Mucosa of descending colon (tissue), 3 donors: ENCODE results near the gene AOAH. TPM values are rescaled to one million over a fixed set of nuclear protein-coding genes. Genes with fewer than 3 reads are reported as not detected.

ENCODE experiments used
- ATAC-seq: fragments of 200-7000 bp; cut with Tn5 transposase; one replicate; pipeline ENCODE4 v1.9.1; 2020; ENCODE audit warnings: mild to moderate bottlenecking, moderate library complexity
- DNase-seq, 3 donors: peaks; one replicate each; pipeline ENCODE4 v3.0.0-alpha.2; 2020
- H3K36me3 ChIP-seq: fragments of 200-600 bp; one replicate; pipeline ENCODE4 v1.8.0; 2021; ENCODE audit warnings: low read depth, mild to moderate bottlenecking
- H3K4me1 ChIP-seq: fragments of 200-600 bp; one replicate; pipeline ENCODE4 v1.8.0; 2021; ENCODE audit warnings: low read depth, mild to moderate bottlenecking
- H3K4me3 ChIP-seq: fragments of 200-600 bp; one replicate; pipeline ENCODE4 v1.8.0; 2021; ENCODE audit warnings: mild to moderate bottlenecking
- H3K9me3 ChIP-seq: fragments of 200-600 bp; one replicate; pipeline ENCODE4 v1.8.0; 2021; ENCODE audit warnings: mild to moderate bottlenecking
- CTCF ChIP-seq: fragments of 200-600 bp; IDR thresholded peaks from one replicate; pipeline ENCODE4 v1.8.0; 2022; ENCODE audit warnings: antibody characterized with exemption, mild to moderate bottlenecking
- intact Hi-C, 2 donors: fragments of 100-400 bp; cut with DNase I in 1 of 2; cut with micrococcal nuclease in 1 of 2; formaldehyde crosslinking; loops; one replicate each; pipeline versions ENCODE4 v1.11.0 to v1.11.1; 2022; cut with DNase I, micrococcal nuclease
- total RNA-seq, 3 donors: library from RNA; stranded (reverse); fragmentation: NEBNext Ultra II Directional in 2 of 3; extraction: Animal tissue kit (Norgen Biotek cat#: 25700) in 2 of 3; gene quantifications; one replicate each; pipeline versions ENCODE4 v1.2.1 to v1.2.4, GENCODE V29; 2021 to 2023
- donor health status: DM: no; HTN: no; CAD: no; lungs with moderate emphysema.
- donor health status: DM: no; HTN: no; CAD: no.
- donor health status: DM: no; HTN: yes; CAD: no.

AOAH gene
- total RNA-seq, 3 donors from 2014 or later = 15.7 to 36.1 (median 28.8) TPM

GRCh38 chr7:36599645-36600313 is 124.5 kb downstream of the AOAH start:
- TF ChIP-seq CTCF = no peak
- Histone ChIP-seq H3K4me3 (no peak overlapping the region), H3K36me3 (no peaks in the 10 kb centered on the region), H3K4me1 (no peaks in the 10 kb centered on the region), H3K9me3 (no peaks in the 10 kb centered on the region)
- no peak for DNase-seq
- intact Hi-C loops = no loop called here
- ATAC-seq = no peak

- no peak for ATAC-seq
- intact Hi-C loops = no loop called here
- TF ChIP-seq CTCF = no peak
- Histone ChIP-seq H3K36me3 (no peaks in the 10 kb centered on the region), H3K4me1 (no peaks in the 10 kb centered on the region), H3K9me3 (no peaks in the 10 kb centered on the region), H3K4me3 (no peak overlapping the region)
- DNase-seq = no peak
These were observed 126.1 kb downstream of the AOAH start for GRCh38 chr7:36598054-36598674.

GRCh38 chr7:36597090-36597773 is 127.1 kb downstream of the AOAH start:
- DNase-seq (no peak), ATAC-seq (no peak)
- Histone ChIP-seq H3K4me1 (no peaks in the 10 kb centered on the region), H3K36me3 (no peaks in the 10 kb centered on the region), H3K4me3 (no peak overlapping the region), H3K9me3 (no peaks in the 10 kb centered on the region)
- no peak for TF ChIP-seq CTCF
- intact Hi-C loops = no loop called here

- Histone ChIP-seq H3K36me3 (no peaks in the 10 kb centered on the region), H3K4me3 (no peak overlapping the region), H3K9me3 (no peaks in the 10 kb centered on the region), H3K4me1 (no peaks in the 10 kb centered on the region)
- TF ChIP-seq CTCF = no peak
- intact Hi-C loops = no loop called here
- DNase-seq (no peak), ATAC-seq (no peak)
These were observed 129.8 kb downstream of the AOAH start for GRCh38 chr7:36594445-36594844.

- ATAC-seq = no peak
- intact Hi-C loops = no loop called here
- no peak overlapping the region for H3K4me3 ChIP-seq
These were observed 132.7 kb downstream of the AOAH start for GRCh38 chr7:36591636-36592035.

More at GRCh38 chr7:36591636-36592035, 132.7 kb downstream of the AOAH start:
- no peaks in the 10 kb centered on the region for H3K9me3 ChIP-seq
- TF ChIP-seq CTCF = no peak
- no peaks in the 10 kb centered on the region for H3K36me3 ChIP-seq
- no peak for DNase-seq
- no peaks in the 10 kb centered on the region for H3K4me1 ChIP-seq
